GM19395 (cell line): ENCODE data around the gene PMPCB.
A peak's percentile ranks its signal among the peaks of the same experiment; 100 is the strongest.

ENCODE experiments used
- ATAC-seq: cut with Tn5 transposase; IDR thresholded peaks from one replicate; pipeline ENCODE4 v1.9.1; 2021; ENCODE audit warnings: mild to moderate bottlenecking, moderate library complexity; ENCODE audit not compliant: unreplicated experiment

Gene PMPCB

DNA sequence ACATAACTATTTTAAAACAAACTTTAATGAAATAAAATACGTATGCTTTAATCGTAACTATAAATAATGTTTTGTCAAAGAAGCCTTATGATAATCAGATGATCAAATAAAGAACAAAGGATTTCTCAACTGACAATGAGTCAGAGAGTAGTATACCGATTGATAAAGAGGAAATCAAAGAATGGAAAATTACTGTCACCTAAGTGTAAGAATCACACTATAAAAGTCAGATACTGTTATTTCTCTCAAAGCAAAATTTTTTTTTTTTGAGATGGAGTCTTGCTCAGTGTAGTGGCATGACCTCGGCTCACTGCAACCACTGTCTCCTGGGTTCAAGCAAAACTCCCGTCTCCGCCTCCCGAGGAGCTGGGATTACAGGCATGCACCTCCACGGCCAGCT, 28.5 kb downstream of the PMPCB start:
- no peak for ATAC-seq

DNA sequence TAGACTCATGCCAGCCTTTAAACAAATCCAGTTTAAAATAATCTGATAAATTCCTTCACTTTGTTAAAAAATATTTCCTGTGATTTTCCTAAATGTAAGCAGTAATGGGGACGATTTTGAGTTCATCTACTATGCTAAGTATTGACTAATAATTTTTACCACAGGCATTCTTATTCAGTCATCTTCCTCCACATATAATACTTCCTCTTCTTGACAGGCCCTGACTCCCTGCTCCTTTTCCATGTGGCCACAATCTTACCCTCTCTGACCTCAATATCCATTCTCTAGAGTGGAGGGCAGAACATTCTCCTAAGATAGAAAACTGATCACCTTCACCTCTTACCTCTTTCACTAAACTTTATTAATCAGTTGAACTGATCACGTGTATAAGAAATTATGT, 39.5 kb downstream of the PMPCB start:
- ATAC-seq: no peak

DNA sequence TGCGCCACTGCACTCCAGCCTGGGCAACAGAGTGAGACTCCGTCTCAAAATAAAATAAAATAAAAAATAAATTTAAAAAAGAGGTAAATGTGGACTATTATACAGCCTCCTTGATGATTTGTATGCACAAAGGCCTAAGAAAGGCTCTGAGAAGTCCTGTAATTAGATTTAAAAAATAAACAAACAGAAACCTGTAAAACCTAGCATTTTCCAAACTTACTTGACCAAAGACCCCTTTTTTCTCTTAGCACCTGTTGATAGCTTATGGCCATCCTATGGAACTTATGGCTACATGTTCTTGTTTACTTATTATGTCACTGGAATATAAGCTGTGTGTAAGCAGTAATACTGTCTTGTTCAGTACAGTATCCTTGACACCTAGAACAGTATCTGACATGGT, 41.6 kb downstream of the PMPCB start:
- ATAC-seq: no peak

DNA sequence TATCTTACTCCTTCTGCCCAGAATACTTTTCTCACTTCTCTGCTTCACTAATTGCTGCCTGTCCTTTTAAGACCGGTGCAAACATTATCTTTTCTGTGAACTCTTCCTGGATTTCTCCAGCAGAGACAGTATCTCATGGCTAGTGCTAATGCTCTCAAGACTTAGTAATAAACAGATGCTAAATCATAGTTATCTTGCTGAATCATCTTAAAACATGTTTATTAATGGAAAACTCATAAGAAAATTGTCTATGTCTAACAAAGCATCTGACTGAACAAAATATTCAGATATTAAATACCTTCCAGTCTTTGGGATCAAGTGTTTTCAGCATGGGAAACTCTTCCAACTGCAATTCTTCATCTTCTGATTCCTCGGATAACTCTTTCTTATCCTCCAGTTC, 44.2 kb downstream of the PMPCB start:
- no peak for ATAC-seq

DNA sequence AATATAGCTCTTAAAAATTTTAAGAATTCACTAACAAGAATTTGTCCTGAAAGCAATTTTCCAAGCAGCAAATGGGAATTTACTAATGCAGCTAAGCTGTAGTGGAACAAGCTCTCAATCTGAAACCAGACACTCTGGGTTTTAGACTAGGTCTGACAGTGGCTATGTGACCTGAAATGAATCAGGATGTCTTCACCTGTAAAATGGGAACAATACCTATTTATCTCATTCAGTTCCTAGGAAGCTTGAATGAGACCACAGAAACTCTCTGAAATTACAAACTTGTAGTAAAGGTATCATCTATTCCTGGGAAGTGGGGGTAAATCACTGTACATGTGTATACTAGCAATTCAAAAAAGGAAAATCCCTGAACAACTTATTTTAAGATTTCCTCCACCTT, 46.1 kb downstream of the PMPCB start:
- ATAC-seq: no peak

DNA sequence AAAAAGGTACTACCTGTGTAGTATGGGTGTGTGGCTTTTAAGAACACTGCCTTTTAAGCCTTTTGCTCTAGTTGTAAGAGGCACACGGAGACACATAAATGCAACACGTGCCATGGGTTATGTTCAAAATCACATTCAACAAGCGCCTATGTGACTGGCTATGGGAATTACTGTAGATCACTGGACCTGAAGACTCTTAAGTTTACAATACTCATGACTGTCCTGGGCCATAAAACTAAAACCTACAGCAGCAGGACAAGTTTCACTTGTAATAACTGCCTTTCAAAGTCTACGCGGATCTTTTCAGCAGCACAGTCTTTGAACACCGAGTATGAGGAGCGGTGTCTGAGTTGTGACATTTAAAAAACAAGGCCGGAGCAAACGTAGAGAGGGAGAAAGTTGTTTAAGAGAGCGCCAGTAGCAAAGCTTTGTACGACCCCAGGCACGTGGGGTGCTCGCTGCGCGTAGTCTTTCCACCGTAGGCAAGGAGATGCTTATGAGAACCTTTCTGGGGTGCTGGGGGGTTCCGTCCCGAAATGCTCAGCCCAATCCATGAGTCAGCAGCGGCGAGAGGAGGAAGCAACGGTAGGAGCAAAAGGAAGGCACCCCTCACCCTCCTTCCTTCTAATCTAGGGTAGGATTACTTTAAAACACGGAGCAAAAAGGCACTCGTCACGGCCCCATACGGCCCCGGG, 46.7 kb downstream of the PMPCB start:
- ATAC-seq: peak; percentile 21

DNA sequence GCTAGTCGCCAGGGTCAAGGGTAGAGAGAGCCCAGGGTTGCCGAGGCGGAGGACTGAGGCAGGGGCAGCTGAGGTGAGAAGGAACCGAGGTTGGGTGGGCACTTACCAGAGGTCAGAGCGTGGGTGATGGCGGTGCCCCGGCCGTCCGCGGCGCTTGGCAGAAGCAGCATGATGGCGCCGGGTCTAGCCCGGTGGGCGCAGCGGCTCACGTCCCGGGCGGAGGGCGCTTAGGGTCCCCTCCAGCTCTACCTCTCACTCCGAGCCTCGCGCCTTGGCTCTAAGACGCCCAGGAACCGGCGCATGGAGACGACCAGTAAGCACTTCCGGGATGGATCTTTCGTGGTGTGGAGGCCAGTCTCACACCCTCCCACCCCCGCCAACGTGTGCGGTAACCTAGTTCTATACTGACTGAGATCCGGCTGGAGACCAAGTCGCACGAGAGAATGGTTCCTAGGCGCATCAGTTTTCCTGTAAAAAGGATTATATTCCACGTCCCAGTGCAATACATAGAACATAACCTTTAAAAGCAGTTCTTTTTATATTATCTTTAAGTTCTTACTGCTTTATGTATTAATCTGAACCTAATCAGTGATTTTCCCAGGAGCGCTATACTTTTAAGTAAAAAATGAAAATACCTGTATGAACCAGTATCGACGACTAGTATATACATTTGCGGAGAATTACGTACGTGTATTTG, 47.4 kb downstream of the PMPCB start, which contains the start of gene DNAJC2:
DNAJC2 (minus strand) TSS at position 315 of the 697 bp plus-strand sequence; CDS start at position 170, 145 bp downstream.
- peak; percentile 80 for ATAC-seq

DNA sequence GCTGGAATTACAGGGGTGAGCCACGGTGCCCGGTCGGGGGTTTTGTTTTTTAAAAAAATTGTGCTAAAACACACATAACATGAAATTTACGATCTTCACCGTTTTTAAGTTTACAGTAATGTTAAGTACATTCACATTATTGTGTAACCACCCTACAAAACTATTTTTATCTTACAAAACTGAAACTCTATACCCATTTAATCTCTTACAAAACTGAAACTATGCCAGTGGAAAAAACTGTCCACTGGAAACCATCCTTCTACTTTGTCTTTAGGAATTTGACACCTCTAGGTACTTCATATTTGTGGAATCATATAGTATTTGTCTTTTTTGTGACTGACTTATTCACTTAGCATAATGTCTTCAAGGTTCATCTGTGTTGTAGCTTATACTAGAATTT, 49.2 kb downstream of the PMPCB start:
- ATAC-seq: no peak

DNA sequence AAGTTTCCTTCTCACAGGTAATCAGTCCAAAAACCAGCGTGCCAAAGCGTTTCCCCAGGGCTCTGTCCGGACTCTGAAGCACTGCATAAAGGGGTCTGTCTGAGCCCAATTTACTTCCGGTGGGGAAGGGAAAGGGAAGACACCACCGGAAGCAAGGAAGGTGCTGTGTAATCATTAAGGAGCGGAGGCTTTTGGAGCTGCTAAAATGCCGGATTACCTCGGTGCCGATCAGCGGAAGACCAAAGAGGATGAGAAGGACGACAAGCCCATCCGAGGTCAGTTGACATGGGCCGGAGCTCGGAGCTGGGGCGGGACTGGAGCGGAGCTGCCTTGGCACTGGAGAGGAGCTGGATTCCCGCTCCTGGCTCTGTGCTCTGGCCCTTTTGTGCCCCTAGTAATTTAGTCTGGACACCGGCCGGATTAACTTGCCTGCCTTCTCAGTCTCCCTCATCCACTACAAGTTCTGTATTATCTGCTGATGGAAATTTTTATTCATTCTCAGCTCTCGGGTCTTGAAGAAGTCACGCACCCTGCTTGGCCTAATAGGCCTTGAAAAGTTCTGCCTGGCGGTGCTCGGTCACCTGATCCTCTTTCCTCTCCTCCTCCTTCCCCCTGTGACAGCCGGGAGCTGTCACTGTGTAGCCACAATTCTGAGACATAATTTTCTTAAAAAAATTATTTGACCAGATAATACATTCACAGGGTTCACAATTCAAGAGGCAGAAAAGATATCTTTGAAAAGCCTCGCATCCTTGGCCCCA, 50.5 kb downstream of the PMPCB start, which contains the start of gene PSMC2:
PSMC2 (plus strand) TSS at position 137 of the 761 bp plus-strand sequence; CDS start at position 206, 69 bp downstream.
- peak; percentile 79 for ATAC-seq

DNA sequence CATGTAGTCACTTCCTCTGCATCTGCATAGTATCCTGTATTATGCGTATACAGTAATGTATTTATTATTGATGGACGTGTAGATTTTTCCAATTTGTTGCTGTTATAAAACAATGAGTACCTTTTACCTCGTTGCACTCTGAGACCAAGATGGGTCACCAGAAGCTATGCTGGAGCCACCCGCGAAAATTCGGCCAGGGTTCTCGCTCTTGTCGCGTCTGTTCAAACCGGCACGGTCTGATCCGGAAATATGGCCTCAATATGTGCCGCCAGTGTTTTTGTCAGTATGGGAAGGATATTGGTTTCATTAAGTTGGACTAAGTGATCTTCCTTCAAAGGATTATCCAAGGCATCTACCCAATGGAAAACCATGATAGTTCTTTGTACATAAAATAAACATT, 51.2 kb downstream of the PMPCB start:
- ATAC-seq: no peak

DNA sequence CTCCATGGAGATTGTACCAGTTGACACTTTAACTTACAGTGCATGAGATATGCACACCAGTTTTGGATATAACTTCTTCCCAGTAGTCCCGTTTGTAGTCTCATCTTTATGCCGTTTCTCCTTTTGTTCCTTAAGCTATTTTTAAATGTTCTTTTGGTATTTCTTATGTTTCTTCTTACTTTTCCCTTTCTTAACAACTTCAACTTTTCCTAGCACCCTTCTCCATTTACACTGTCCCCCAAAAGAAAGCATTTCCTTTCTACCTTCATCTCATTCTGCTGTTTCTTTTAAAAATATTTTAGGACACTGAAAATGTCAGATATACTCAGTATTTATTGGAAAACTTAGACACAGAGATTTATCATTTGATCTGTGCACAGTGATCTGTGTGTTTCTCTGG, 51.7 kb downstream of the PMPCB start:
- ATAC-seq: no peak

DNA sequence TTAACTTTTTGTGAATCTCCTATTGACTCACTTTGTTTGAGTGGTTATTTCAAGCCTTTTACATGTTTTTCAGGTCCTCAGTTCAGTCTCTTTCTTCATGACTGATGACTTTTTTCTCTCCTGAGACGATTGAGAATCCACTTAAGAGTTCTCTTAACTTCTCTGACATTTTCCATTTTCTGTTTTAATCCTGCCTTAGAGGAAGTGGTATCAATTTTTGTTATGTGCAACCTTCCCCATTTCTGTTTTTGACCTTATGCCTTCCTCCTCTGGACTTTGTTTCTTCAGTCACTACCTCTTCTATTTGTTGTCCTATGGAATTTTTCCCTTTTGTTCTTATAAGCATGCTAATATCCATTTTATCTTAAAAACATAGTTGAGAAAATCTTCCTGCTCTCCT, 52.6 kb downstream of the PMPCB start:
- ATAC-seq: no peak
